Progenitor cell of endocrine pancreas (in vitro differentiated cells): ENCODE results near the gene BCOR. TPM values are rescaled to one million over a fixed set of nuclear protein-coding genes. Genes with fewer than 3 reads are reported as not detected.

Experiments
- DNase-seq: peaks from one replicate; pipeline ENCODE4 v3.0.0; 2021; ENCODE audit warnings: low spot score; ENCODE audit not compliant: unreplicated experiment
- H3K27ac Mint-ChIP-seq: 2 replicates; pipeline ENCODE4 v1.8.0; 2021; ENCODE audit warnings: mild to moderate bottlenecking, moderate library complexity, mixed read lengths
- H3K27me3 Mint-ChIP-seq: 2 replicates; pipeline ENCODE4 v1.8.0; 2021; ENCODE audit warnings: mixed read lengths
- H3K36me3 Mint-ChIP-seq: 2 replicates; pipeline ENCODE4 v1.8.0; 2022; ENCODE audit warnings: mixed read lengths; ENCODE audit not compliant: insufficient read depth
- H3K4me1 Mint-ChIP-seq: 2 replicates; pipeline ENCODE4 v1.8.0; 2021; ENCODE audit warnings: low read depth, mixed read lengths
- H3K4me3 Mint-ChIP-seq: 2 replicates; pipeline ENCODE4 v1.8.0; 2021; ENCODE audit warnings: low read depth, mild to moderate bottlenecking, moderate library complexity, mixed read lengths
- H3K9me3 Mint-ChIP-seq: 2 replicates; pipeline ENCODE4 v1.8.0; 2021; ENCODE audit warnings: low read depth, mixed read lengths
- CTCF ChIP-seq: fragments of 200-600 bp; sonication (generic); IDR thresholded peaks from one replicate; pipeline ENCODE4 v1.5.0; 2021; ENCODE audit warnings: antibody characterized with exemption, mild to moderate bottlenecking; ENCODE audit not compliant: unreplicated experiment
- total RNA-seq: library from RNA; stranded (reverse); gene quantifications from 2 replicates; pipeline ENCODE4 v1.2.1, GENCODE V29; 2021

Gene BCOR
- total RNA-seq, 1 donor from 2014 or later = 20.5 TPM

GRCh38 chrX:40061871-40062524 is 35.8 kb downstream of the BCOR start:
- DNase-seq = no peak
- Mint-ChIP-seq H3K36me3 (peaks cover 8% of the 10 kb centered on the region), H3K4me3 (peak overlapping the region; percentile 35), H3K27ac (peak overlapping the region; percentile 18), H3K9me3 (no peaks in the 10 kb centered on the region), H3K27me3 (no peaks in the 10 kb centered on the region), H3K4me1 (peaks cover 13% of the 10 kb centered on the region)
- TF ChIP-seq CTCF = no peak

DNA sequence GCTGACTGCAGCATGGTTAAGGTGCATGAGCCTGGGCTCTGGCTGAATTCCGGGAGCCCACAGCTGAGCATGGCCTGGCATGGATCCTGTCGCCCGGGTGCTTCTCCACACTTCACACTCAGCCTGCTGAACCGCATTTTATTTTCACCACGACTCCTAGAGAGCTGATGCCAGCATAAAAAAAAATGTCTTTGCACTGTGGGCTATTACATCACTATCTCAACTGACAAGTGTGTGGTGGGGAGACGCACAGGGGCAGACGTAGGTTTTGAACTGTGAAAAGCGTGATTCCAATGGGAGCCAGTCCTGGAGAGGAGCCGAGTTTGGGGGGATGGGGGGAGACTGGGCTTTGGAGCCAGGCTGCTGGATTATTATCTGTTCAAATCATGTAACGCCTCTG is 36.8 kb downstream of the BCOR start:
- Mint-ChIP-seq H3K4me1 (peaks cover 13% of the 10 kb centered on the region), H3K4me3 (no peak overlapping the region), H3K36me3 (peaks cover 8% of the 10 kb centered on the region), H3K27ac (no peak overlapping the region), H3K27me3 (no peaks in the 10 kb centered on the region), H3K9me3 (no peaks in the 10 kb centered on the region)
- no peak for TF ChIP-seq CTCF
- no peak for DNase-seq

GRCh38 chrX:40060356-40060845 is 37.4 kb downstream of the BCOR start:
- no peaks in the 10 kb centered on the region for H3K27me3 Mint-ChIP-seq
- H3K9me3 Mint-ChIP-seq = no peaks in the 10 kb centered on the region
- TF ChIP-seq CTCF = no peak
- H3K4me3 Mint-ChIP-seq = no peak overlapping the region
- no peak overlapping the region for H3K27ac Mint-ChIP-seq
- H3K36me3 Mint-ChIP-seq = peaks cover 7% of the 10 kb centered on the region
- peaks cover 13% of the 10 kb centered on the region for H3K4me1 Mint-ChIP-seq
- no peak for DNase-seq

- Mint-ChIP-seq H3K4me3 (no peak overlapping the region), H3K27me3 (no peaks in the 10 kb centered on the region), H3K36me3 (peaks cover 13% of the 10 kb centered on the region), H3K9me3 (peaks cover 4% of the 10 kb centered on the region), H3K4me1 (peaks cover 8% of the 10 kb centered on the region), H3K27ac (peak overlapping the region; percentile 21)
- no peak for TF ChIP-seq CTCF
- peak; percentile 25 for DNase-seq
These were observed 39.0 kb downstream of the BCOR start for GRCh38 chrX:40058719-40059118.

GRCh38 chrX:40057405-40057804 is 40.4 kb downstream of the BCOR start:
- Mint-ChIP-seq H3K4me1 (peaks cover 7% of the 10 kb centered on the region), H3K27ac (no peak overlapping the region), H3K36me3 (peaks cover 20% of the 10 kb centered on the region), H3K4me3 (no peak overlapping the region), H3K27me3 (no peaks in the 10 kb centered on the region), H3K9me3 (peaks cover 11% of the 10 kb centered on the region)
- no peak for TF ChIP-seq CTCF
- no peak for DNase-seq
